Cardiac fibroblast (primary cell): ENCODE results near the gene SUN1.

ENCODE experiments used
- DNase-seq, 2 donors: peaks; one replicate each; pipeline versions ENCODE4 v3.0.0 to v3.0.0-alpha.2; 2010; ENCODE audit warnings: low read depth in 2 of 2
- H3K4me3 ChIP-seq, 2 donors: replicated peaks in 1 of 2; 1 replicate in 1 of 2; 2 replicates in 1 of 2; pipeline ENCODE4 v1.5.1; 2011; ENCODE audit warnings: low read depth in 2 of 2, low read length in 2 of 2, mild to moderate bottlenecking in 2 of 2, moderate library complexity in 1 of 2
- TF ChIP-seq, protein P1 (sequence below): IDR thresholded peaks from one replicate; pipeline ENCODE4 v1.5.1; 2011; ENCODE audit warnings: low read depth, mild to moderate bottlenecking, low read length, inconsistent platforms

SUN1 gene

DNA sequence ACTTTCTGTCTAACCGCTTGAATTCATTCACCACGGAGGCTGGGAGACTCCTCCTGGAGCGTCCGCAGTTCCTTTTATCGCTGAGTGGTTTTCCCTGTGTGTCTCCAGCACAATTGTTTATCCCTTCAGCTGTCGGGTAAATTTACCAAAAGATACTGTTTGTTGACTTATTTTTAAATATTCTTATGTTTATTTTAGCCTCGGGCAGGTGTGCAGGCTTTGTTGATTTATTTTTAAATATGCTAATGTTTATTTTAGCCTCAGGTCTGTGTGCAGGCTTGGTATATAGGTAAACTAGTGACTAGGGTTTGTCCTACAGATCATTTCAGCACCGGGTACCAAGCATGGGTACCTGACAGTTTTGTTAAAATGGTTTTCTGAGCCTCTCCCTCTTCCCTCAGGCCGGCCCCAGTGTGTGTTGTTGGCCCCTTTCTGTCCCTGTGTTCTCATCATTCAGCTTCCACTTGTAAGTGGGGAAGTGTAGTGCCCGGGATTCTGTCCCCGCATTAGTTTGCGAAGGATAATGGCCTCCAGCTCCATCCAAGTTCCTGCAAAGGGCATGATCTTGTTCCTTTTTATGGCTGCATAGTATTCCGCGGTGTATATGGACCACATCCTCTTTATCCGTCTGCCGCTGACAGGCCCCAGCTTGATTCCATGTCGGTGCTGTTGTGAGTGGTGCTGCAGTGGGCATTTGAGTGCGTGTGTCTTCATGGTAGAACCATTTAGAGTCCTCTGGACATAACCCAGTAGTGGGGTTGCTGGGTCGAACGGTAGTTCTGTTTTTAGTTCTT, 49.4 kb downstream of the SUN1 start:
- TF ChIP-seq, protein P1, sequence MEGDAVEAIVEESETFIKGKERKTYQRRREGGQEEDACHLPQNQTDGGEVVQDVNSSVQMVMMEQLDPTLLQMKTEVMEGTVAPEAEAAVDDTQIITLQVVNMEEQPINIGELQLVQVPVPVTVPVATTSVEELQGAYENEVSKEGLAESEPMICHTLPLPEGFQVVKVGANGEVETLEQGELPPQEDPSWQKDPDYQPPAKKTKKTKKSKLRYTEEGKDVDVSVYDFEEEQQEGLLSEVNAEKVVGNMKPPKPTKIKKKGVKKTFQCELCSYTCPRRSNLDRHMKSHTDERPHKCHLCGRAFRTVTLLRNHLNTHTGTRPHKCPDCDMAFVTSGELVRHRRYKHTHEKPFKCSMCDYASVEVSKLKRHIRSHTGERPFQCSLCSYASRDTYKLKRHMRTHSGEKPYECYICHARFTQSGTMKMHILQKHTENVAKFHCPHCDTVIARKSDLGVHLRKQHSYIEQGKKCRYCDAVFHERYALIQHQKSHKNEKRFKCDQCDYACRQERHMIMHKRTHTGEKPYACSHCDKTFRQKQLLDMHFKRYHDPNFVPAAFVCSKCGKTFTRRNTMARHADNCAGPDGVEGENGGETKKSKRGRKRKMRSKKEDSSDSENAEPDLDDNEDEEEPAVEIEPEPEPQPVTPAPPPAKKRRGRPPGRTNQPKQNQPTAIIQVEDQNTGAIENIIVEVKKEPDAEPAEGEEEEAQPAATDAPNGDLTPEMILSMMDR: no peak
- H3K4me3 ChIP-seq: no peak overlapping the region
- no peak for DNase-seq

DNA sequence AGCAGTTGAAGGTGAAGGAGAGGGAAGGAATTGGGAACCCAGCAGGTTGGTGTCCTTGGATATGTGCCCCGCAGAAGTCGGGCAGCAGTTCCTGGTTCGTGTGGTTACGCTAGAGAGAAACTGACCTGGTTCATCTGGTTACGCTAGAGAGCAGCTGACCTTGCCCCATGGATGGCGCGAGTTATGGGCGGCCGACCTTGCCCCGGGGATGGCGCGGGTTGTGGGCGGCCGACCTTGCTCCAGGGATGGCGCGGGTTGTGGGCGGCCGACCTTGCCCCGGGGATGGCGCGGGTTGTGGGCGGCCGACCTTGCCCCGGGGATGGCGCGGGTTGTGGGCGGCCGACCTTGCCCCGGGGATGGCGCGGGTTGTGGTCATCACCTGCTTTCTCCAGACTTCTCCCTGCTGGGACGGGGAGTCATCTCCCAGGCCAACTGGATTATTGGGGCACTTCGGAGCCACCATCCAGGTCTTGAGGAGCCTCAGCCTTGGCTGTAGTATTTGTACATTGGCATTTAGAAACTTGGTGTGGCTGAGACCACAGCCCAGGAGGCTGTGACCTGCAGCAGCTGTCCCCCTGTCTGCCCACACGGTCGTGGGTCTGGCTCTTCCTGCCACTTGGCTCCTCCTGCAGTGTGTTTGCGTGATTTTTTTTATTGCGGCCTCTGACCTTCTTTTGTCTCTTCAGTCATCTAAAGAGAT, 50.2 kb downstream of the SUN1 start:
- DNase-seq: no peak
- TF ChIP-seq, protein P1: no peak

DNA sequence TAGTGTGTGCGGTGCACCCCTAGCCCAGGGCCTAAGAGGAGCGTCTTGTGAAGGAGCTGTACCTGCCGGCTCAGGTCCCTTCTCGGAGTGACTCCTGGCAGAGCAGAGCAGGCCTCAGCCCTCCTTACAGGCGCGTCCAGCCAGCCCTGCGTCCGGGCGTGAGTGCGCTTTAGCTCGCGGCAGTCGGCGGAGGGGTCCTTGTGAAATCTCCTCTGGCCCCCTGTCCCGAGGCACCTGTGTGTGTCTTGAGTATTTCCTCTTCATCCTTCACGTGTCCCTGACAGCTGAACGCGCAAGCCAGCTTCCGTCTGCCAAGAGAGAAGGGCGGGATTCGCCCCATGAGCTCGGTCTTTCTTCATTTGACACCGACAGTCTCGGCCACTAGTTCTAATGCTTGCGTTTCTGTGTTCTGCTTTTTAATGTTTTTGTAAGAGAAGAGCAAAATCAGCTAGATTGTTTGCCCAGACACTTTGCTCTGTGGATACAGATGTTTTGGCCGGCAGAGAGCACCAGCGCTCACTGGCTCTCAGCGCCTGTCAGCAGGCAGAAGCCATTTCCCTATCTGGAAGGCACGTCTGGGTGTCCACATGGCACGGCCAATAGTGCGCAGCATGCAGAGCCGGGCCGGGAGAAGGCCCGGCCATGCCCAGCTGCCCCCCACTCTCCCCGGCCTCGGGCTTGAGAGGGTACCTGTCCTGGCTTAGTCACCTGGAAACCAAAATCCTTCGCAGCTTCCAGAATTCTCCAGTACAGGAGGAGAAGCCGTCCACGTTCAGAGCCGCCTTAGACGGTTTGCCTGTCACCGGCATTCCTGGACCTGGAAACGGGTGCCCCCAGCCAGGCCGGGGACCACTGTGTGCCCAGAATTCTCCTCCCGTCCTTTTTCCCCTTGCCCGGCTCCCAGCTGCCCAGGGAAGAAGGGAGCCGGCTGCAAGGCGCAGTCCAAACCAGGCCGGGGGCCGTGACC, 51.1 kb downstream of the SUN1 start:
- H3K4me3 ChIP-seq: no peak overlapping the region
- TF ChIP-seq, protein P1: no peak

More for the DNA sequence above, 50.2 kb downstream of the SUN1 start:
- H3K4me3 ChIP-seq: no peak overlapping the region

DNA sequence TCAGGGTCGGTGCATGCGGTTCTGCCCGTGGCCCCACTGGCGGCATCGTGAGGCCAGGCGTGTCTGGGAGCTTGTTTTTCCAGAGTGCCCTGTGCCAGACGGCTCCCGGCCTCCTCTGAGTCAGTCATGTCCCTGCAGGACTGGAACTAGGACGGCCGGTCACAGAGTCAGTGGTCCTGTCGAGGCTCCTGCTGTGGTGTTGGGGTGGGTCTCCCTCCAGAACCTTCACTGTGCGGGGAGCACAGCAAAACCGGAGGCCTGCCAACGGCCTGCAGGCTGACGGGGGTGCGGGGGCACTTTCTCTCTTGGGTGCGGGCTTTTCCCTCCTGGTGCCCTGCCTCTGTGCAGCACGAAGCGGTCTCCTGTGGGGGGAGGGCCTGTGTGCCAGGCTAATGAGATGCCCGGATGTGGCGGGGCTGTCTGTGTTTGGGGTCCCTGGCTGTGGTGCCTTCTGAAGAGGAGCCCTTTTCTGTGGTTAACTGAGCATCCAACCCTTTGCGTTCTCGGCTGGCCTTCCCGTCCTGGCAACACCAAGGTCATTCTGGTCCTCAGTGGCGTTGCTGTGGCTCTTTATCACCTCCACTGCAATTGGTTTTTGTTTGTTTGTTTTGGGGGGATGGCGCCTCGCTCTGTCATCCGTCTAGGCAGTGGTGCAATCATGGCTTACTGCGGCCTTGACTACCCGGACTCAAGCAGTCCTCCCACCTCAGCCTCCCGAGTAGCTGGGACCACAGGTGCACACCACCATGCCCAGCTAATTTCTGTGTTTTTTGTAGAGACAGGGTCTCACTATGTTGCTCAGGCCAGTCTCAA, 52.1 kb downstream of the SUN1 start:
- no peak overlapping the region for H3K4me3 ChIP-seq
- no peak for DNase-seq
- TF ChIP-seq, protein P1: no peak

More for the DNA sequence above, 51.1 kb downstream of the SUN1 start:
- no peak for DNase-seq

DNA sequence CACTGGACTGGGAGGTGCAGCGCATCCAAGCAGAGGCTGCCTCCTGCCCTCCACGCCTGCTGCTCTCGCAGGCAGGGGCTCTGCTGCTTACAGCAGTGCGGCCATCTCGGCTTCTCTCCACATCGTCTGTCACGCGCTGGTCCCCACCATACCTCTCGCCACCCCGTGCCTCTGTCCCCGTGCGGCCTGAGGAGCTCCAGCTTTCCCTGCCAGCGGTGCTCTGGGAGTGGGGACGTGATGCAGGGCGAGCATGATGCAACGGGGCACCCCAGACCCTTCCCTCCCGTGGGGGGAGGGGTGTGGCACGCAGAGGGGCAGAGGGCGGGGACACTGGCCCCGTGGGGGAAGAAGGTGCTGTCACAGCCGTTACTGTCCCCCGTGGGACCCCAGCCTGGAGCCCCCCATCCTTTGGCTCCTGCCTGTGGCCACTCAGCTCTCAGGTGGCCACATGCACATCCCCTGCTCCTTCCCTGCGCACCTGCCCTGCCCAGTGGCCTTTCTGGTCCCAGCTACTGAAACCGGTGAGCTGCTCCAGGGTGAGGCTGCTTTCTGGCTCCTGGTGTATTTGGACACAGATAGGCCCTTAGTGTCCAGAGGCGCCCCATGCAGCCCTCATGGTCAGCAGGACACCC, 53.1 kb downstream of the SUN1 start:
- no peak for DNase-seq
- no peak overlapping the region for H3K4me3 ChIP-seq
- TF ChIP-seq, protein P1: no peak
